Mesothelial cell of epicardium (in vitro differentiated cells): Measurements from ENCODE around the gene PRR16. TPM values are rescaled to one million over a fixed set of nuclear protein-coding genes. Genes with fewer than 3 reads are reported as not detected.

ENCODE experiments used
- DNase-seq, 2 experiments: peaks; one replicate each; pipeline ENCODE4 v3.0.0; 2021; ENCODE audit warnings: low spot score in 2 of 2; ENCODE audit not compliant: unreplicated experiment in 2 of 2
- H3K27ac Mint-ChIP-seq: 2 replicates; pipeline ENCODE4 v1.8.0; 2021; ENCODE audit warnings: mixed read lengths
- H3K27me3 Mint-ChIP-seq: 2 replicates; pipeline ENCODE4 v1.8.0; 2021; ENCODE audit warnings: low read depth, mixed read lengths
- H3K36me3 Mint-ChIP-seq: 2 replicates; pipeline ENCODE4 v1.8.0; 2021; ENCODE audit warnings: mixed read lengths
- H3K4me1 Mint-ChIP-seq: 2 replicates; pipeline ENCODE4 v1.8.0; 2021; ENCODE audit warnings: mixed read lengths
- H3K4me3 Mint-ChIP-seq: 2 replicates; pipeline ENCODE4 v1.8.0; 2021; ENCODE audit warnings: mild to moderate bottlenecking, moderate library complexity, mixed read lengths
- H3K9me3 Mint-ChIP-seq: 2 replicates; pipeline ENCODE4 v1.8.0; 2021; ENCODE audit warnings: mixed read lengths
- total RNA-seq: library from RNA; stranded (reverse); gene quantifications from 3 replicates; pipeline ENCODE4 v1.2.1, GENCODE V29; 2021
- TF ChIP-seq, protein P1 (sequence below): fragments of 200-600 bp; sonication (generic); IDR thresholded peaks from one replicate; pipeline ENCODE4 v1.5.0; 2021; ENCODE audit warnings: antibody characterized with exemption; ENCODE audit not compliant: unreplicated experiment

The PRR16 gene
- total RNA-seq, 1 donor from 2014 or later: 2.1 TPM

DNA sequence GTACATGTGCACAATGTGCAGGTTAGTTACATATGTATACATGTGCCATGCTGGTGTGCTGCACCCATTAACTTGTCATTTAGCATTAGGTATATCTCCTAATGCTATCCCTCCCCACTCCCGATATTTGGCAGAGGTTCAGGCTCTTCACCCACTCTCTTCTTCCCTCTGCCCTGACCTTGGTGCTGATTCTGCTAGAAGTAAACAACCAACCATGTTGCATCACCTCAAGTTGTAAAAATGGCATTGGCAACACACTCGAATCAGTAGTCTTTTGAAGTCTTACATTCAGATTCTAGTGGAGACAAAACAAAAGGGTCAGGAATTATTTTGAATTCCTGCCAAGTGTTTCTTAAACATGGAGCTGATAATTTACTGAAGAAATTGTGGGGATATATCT is 40.0 kb downstream of the PRR16 start:
- TF ChIP-seq, protein P1, sequence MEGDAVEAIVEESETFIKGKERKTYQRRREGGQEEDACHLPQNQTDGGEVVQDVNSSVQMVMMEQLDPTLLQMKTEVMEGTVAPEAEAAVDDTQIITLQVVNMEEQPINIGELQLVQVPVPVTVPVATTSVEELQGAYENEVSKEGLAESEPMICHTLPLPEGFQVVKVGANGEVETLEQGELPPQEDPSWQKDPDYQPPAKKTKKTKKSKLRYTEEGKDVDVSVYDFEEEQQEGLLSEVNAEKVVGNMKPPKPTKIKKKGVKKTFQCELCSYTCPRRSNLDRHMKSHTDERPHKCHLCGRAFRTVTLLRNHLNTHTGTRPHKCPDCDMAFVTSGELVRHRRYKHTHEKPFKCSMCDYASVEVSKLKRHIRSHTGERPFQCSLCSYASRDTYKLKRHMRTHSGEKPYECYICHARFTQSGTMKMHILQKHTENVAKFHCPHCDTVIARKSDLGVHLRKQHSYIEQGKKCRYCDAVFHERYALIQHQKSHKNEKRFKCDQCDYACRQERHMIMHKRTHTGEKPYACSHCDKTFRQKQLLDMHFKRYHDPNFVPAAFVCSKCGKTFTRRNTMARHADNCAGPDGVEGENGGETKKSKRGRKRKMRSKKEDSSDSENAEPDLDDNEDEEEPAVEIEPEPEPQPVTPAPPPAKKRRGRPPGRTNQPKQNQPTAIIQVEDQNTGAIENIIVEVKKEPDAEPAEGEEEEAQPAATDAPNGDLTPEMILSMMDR: no peak
- Mint-ChIP-seq H3K36me3 (no peaks in the 10 kb centered on the region), H3K9me3 (peaks cover 6% of the 10 kb centered on the region), H3K27me3 (no peaks in the 10 kb centered on the region), H3K27ac (no peak overlapping the region), H3K4me3 (no peak overlapping the region), H3K4me1 (peaks cover 1% of the 10 kb centered on the region)
- DNase-seq: no peak

DNA sequence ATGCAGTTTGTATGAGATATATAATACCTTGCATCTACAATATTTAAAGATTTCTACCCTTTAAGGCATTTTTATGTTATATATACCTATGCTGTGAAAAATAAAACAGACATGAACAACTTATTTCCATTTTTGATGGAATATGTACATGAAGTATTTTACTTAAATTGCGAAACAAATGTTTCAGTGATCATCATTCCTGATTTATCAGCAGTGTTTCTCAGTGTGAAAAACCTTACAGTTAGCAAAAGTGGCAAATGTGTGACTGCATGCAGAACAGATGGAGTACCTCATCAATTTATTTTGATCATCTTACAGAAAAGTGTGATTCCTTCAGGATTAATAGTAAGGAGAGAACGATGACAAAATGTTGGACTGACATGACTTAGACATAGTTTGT is 43.1 kb downstream of the PRR16 start:
- H3K4me1 Mint-ChIP-seq: peaks cover 14% of the 10 kb centered on the region
- no peaks in the 10 kb centered on the region for H3K27me3 Mint-ChIP-seq
- no peak overlapping the region for H3K27ac Mint-ChIP-seq

DNA sequence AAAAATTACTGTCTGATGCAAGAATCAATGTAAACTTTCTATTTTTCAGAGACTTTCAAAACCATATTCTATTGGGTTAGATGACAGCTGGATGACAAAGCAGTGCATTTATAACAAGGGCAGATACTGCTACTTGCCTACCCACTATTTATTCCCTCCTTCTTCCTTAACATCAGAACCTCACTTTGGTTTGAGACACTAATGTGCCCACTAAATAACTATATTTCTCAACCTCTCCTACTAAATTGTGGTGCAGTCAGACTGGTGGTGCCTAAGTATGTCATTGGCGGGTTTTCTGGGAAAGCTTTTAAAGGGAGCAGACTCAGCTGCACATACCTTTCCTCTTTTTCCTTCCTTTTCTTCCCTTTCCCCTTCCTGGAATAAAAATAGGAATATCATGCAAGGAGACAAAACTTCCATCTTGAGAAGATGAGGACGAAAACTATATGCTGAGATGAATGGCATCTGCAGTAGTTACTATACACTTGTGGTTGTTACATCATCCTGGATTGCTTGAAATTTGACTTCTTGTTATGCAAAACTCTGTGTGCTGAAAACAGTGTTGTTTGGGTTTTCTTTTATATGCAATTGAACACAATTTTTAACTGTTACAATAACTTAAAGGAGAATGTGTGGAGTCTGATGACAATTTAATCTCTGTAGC is 43.8 kb downstream of the PRR16 start:
- Mint-ChIP-seq H3K27me3 (no peaks in the 10 kb centered on the region), H3K9me3 (peaks cover 6% of the 10 kb centered on the region), H3K4me1 (peaks cover 16% of the 10 kb centered on the region), H3K36me3 (no peaks in the 10 kb centered on the region), H3K4me3 (no peak overlapping the region), H3K27ac (no peak overlapping the region)
- TF ChIP-seq, protein P1: no peak
- DNase-seq: no peak

More for the DNA sequence above, 43.1 kb downstream of the PRR16 start:
- Mint-ChIP-seq H3K36me3 (no peaks in the 10 kb centered on the region), H3K4me3 (no peak overlapping the region), H3K9me3 (peaks cover 6% of the 10 kb centered on the region)
- TF ChIP-seq, protein P1: no peak
- no peak for DNase-seq

DNA sequence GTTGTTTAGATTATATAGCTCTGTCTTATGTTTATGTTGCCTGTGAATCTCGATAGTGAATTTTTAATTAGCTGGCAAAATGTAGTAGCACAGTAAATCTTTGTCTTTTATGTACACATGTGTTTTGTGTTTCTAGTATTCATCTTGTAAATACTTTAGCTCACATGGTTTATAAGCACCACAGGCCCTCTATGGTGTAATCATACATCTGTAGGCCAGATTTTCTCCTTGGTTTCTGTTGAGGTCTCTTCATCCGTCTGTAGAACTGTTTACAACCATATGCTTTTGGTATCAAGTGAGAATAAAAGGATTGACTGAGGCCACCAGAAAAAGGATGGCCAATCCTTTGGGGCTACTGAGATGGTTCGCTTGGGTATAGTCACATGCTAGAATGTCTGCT is 45.0 kb downstream of the PRR16 start:
- no peak overlapping the region for H3K4me3 Mint-ChIP-seq
- peaks cover 2% of the 10 kb centered on the region for H3K9me3 Mint-ChIP-seq
- DNase-seq: no peak
- TF ChIP-seq, protein P1: no peak
- no peaks in the 10 kb centered on the region for H3K36me3 Mint-ChIP-seq
- H3K27me3 Mint-ChIP-seq: no peaks in the 10 kb centered on the region
- no peak overlapping the region for H3K27ac Mint-ChIP-seq
- H3K4me1 Mint-ChIP-seq: peaks cover 16% of the 10 kb centered on the region

DNA sequence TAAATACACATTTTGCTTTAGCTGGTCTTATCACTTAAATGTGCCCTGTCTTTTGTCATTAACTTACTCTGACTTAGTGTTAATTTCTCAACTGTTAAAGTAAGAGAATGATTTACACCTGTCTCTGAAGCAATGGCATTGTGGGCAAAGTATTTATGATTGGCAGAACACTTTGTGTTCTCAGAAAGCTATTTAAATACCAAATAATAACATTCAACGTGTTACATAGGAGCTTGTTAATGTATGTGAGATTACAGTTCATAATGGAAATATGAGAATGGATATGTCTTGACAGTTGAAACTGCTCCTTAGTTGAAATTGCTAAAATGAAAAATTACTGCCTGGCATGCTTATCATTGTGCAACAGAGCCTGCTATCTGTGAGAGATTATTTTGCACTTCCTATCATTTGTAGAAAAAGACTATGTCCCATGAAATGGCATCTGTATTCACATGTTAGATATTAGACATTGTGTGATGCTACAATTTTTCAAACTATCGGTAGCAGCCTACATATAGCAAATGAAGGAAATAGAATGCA is 46.1 kb downstream of the PRR16 start:
- Mint-ChIP-seq H3K9me3 (no peaks in the 10 kb centered on the region), H3K4me3 (no peak overlapping the region), H3K27me3 (no peaks in the 10 kb centered on the region), H3K4me1 (peaks cover 16% of the 10 kb centered on the region), H3K27ac (no peak overlapping the region), H3K36me3 (no peaks in the 10 kb centered on the region)
- no peak for DNase-seq
- TF ChIP-seq, protein P1: no peak
